SU-DHL-6 (cell line): Measurements from ENCODE around the gene CRTC2.

ENCODE experiments used
- CTCF ChIP-seq: fragments of 200-600 bp; sonication (generic); IDR thresholded peaks from one replicate; pipeline ENCODE4 v1.5.1; 2017; ENCODE audit warnings: antibody characterized with exemption, mild to moderate bottlenecking, low read length, moderate library complexity; ENCODE audit not compliant: insufficient read depth, poor library complexity, severe bottlenecking
- EZH2phosphoT487 ChIP-seq: fragments of 200-600 bp; sonication (generic), shearing (Covaris generic); conservative IDR thresholded peaks from 2 replicates; pipeline ENCODE4 v1.6.1; 2018; ENCODE audit warnings: mild to moderate bottlenecking, antibody characterized with exemption, low read length, moderate library complexity, mixed read lengths

DNA sequence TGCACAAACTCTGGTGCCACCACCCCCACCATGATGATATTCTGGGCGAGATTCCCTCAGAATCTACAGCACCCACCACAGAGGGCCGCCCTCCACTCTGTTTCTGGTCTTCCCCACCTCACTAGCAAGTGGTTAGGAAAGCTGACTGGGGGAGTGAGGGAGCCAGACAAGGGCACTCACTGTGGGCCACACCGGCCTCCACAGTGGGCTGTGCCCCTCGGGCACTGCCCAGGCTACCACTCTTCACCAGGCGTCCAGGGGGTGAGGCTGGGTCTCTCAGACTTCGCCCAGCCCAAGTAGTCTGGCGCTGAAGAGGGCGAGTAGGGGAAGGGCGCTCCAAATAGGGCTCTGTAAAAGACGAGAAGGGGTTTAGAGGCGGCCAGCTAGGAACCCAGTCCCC lies 24.5 kb downstream of the CRTC2 start:
- no peak for TF ChIP-seq CTCF
- TF ChIP-seq EZH2phosphoT487 = no peak
